Stimulated activated CD8-positive, alpha-beta memory T cell treated with anti-CD3 and anti-CD28 coated beads, Interleukin-7, amount 100 ng/mL, for 24 hours (primary cell): ENCODE results near the gene IL18RAP.

Experiments used
- DNase-seq: peaks from one replicate; pipeline ENCODE4 v3.0.0-alpha.2; 2020; ENCODE audit warnings: low read depth

Gene IL18RAP

GRCh38 chr2:102460467-102460866, 37.5 kb downstream of the IL18RAP start:
- no peak for DNase-seq

GRCh38 chr2:102461188-102461587, 38.2 kb downstream of the IL18RAP start:
- no peak for DNase-seq

DNA sequence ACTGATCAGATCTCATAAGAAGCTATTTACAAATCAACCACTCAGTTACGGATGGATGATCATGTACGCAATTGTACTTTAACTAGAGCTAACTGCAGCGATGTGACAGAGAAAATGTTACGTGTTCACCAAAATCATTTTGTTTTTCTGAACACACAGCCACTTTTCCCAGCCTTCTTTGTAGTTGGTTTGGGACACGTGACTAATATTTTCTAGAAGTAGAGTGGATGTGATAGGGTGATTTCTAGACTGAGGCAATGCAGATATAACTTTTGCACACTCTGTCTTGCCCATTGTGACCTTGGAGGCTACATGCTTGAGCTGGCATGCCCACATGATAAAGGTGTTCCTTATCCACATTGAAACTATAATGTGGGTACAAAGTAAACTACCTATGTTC, 40.2 kb downstream of the IL18RAP start:
- DNase-seq: no peak

DNA sequence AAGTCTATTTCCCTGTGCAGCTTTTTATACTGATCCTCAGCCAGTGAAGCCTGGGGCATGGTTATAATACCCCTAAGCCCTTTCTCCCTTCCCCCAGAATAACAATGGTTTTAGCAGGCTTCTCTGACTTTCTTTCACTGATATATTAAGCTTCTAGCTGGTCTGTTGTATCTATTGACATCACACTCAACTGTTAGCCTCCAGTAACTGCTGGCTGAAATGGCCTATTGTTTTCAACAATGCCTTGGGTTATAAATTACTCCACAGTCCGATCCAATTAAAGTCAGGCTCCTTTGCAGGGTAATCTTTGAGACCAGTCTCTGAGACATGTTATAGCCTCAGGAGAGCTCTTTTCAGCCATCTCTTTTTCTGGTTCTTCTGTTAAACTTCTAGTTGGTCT, 47.2 kb downstream of the IL18RAP start:
- DNase-seq: no peak

DNA sequence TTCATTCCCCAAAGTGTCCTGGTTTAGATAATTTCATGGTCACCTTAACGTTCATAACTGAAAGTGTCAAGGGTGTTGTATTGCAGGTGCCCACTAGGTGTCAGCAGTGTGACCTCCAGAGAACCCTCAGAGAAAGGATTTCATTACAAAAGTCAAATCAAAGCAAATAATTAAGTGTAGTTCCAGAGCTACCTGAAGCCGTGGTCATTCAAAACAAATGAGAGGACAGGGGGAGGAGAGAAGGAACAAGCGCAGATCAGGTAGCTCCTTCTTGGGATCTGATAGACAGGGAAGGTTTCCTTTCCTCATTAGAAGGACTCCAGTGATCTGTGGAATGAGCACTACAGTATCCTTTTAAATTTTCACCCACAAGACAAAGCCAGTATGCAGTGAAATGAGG, 50.1 kb downstream of the IL18RAP start, which contains the start of gene SLC9A4:
TSS of gene SLC9A4 (plus strand) at position 207 of the 400 bp plus-strand sequence. CDS start 534 bp downstream, outside the sequence.
- DNase-seq: peak; percentile 38

DNA sequence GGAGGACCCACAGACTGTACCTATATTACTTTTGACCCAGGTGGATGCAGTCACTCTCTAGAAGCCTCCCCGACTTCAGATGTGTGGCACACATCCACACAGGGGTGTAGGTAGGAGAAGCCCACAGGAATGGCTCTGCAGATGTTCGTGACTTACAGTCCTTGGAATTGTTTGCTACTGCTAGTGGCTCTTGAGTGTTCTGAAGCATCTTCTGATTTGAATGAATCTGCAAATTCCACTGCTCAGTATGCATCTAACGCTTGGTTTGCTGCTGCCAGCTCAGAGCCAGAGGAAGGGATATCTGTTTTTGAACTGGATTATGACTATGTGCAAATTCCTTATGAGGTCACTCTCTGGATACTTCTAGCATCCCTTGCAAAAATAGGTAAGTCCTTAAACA, 50.7 kb downstream of the IL18RAP start:
- no peak for DNase-seq

DNA sequence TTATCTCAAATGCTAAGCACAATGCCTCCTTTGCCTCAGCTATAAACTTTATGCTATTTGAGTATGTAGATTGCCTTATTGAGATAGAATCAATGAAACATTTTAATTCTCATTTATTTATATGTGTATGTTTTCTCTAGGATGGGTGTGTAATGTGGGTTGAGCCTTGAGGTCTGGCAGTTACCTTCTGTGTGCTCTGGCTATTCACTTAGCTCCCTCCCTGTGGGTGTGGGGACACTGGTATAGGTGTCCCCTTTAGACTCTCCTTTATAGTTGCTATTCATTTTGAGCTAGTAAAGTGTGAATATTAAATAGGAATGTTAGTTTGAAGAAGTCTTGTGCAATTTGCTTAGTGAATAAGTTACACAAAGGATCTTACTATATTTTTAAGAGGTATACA, 51.8 kb downstream of the IL18RAP start:
- DNase-seq: no peak

- no peak for DNase-seq
Measured at GRCh38 chr2:102478686-102479470, 55.9 kb downstream of the IL18RAP start.

DNA sequence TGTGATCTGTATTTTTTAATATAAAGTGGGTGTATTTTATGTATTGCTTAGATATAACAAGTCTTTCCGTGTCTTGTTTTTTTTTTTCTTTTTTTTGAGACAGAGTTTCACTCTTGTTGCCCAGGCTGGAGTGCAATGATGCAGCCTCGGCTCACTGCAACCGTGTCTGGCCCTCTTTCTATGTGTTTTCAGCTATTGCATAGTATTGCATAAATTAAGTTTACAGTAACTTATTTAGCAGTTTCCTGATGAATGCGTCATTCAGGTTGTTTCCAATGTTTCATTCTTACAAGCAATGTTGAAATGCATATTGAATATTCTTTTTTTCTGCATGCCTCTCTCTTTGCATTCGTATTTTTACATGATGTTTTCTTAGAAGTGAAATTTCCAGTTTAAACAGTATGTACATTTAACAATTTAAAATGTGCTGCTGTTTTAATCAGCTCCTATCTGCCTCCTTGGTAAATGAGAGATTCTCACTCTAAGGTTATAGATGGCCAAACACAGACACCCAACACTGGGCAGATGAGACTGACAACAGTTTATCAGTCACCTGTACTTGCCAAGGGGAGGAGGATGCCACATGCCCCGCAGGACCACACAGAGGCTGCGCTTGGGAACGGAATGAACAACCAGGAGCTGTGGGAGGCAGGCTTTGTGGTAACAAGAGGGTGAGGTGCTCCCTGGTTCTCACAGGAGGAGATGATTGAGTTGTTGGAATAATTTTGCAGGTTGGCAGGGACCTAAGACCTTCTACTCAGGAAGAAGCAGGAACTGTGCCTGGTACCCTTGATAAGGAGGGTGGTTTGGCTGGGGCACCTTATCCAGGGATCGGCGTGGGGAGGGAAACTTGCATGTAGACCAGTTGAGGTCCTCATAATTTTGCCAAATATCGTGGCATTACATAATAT, 57.6 kb downstream of the IL18RAP start:
- DNase-seq: no peak

DNA sequence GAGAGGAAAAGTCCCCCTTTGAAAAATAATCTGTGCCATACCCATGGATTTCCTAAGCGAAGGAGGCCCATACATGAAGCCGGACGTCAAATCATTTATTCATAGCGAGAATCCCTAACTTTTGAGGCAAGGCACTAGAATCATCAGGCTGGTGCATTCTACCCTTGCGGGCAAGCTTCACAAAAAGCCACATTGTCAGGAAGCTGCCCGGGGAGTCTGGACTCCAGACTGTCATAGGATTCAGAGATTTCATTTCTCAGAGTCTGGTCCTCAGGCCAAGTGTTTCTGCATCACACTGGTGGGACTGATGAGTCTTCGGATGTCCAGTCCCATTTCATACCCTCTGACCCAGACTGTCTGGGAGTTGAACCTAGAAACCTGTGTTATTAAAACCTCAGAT, 59.0 kb downstream of the IL18RAP start:
- no peak for DNase-seq

GRCh38 chr2:102483086-102483485, 60.1 kb downstream of the IL18RAP start:
- no peak for DNase-seq

DNA sequence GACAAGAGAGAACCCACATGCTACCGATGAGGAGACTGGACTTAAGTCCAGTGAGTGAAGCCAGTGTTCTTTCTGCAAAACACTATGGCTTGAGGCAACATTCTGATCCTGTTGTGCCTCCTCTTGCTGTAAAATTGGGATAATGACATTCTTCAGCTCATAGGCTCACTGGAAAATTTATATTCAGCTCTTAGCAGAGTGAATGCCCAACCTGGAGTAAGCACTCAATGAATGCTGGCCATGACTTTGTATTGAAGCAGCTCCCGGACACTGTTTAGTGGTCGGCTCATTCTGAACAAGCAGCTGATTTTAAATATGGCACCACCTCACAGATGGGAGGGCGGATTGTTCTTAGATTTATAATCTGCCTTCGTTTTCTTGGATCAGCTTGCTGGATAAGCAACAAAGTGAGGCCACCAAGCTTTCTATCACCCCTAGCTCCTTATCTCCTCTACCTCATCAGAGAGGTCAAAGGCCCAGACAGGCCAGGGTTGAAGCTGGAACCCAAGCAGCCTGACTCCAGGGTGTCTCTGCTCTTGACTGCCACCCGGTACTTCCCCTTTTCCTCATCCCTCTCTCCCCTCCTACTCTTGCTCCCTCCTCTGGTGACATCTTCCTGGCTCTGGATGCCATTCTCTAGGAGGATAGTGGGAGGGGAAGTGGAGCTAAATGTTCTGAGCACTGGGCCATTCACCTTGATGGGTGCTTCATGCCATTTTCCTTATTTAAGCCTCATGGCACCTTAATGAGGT, 61.5 kb downstream of the IL18RAP start:
- DNase-seq: no peak

DNA sequence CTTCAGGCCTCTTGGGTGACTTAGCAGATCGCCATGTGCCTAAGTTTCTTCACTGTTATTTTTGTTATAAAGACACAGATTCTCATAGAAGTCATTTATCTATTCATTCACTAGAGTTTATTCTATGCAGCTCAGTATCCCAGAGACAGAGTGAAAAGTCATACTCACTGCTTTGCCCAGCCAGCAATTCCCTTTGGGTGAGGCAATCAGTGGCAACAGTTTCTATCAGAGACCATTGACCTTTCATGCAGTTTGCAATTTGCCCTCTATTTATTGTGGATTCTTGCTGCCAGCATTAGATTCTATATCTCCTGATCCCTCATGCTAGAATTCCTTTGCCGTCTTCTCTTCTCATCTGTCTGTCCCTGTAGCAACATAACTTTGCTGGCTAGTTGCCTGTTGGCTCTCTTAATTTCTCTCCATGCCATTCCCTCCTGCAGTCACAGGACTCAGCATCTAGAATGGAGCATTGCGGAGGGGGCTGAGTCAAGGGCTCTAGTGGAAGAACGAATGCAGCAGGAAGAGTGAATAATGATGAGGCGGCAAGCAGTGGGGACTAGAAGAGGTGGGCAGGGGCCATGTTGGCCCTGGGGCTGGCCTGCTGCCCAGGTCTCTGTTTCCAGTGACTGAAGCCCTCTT, 62.3 kb downstream of the IL18RAP start:
- no peak for DNase-seq

DNA sequence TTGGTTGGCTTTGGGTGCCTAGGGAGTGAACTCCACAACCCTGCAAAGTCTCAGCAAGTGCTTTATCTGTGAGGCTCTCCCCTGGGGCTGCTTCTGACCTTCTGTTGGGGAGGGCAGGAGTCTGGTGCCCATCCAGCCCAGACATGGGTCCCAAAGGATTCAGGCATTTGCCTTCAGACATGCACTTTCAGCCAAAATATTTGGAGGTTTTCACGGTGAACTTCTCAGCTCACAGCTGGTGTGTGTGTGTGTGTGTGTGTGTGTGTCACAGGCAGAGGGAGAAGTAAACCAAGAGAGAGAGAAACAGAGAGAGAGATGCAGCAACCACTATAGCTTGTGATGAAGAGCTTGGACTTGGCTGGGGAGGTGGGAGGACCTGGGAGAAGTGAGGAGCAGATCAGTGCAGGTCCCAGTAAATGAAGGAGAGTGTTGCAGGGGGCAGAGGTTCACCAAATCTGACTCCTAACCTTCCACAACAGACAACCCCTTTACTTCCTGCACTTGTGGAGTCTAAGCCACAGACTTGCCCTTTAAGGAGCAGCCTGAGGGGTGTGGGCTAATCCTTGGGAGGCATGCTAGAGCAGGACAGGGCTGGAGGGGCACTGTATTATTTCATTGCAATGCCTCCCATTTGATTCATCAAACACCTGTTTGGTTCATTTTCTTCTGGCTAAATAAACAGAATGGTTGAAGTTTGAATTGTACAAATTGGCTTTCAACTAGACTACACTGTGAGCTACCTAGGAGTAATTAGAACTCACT, 64.2 kb downstream of the IL18RAP start:
- DNase-seq: no peak

DNA sequence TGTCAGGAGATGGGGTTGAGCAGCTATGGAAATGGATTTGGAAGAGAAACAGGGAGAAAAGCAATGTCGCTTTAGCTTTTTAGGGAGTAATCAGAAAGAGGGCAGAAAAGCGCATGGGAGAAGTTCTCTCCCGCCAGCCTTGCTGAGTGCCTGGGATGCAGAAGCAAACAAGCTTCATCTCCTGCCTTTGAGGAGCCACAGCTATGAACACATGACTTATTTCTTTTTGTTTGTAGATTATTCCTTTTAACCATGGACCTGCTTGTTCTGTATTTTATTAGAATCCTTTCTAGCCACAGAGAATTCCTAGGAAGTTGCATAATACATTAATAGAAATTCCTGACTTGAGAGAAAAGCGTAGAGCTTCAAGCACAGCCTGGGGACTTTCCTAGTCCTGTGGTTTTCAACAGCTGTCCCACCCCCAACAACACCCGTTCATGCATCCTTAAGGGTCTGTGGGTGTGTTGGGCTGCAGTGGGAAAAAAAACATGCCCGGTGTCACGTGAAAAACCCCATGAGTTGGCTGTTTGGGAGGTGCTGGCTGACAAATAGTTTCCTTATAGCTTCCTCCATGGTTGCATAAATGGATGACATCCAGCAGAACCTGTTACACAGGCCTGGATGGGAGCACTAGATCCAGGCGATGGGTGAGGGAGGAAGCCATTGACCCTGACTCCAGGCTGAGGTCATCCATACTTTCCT, 65.0 kb downstream of the IL18RAP start:
- DNase-seq: no peak

DNA sequence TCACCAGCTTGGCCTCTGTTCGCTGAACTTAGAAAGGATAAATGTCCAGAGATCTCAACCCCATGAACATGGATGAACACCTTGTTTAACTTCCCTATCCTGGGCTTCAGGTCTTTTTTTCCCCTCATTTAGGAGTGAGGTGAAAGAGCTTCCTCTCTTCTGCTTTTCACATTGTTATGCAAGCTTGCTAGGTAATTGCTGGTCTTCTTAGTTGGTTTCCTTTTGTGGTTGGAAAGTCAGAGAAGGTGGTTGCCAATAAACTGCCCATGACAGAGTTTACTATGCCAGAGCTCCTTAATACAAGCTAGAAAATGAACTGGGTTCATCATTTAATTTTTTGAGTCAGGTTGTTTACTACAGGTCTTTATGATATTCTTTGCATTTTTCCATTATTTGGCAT, 66.7 kb downstream of the IL18RAP start:
- DNase-seq: no peak

DNA sequence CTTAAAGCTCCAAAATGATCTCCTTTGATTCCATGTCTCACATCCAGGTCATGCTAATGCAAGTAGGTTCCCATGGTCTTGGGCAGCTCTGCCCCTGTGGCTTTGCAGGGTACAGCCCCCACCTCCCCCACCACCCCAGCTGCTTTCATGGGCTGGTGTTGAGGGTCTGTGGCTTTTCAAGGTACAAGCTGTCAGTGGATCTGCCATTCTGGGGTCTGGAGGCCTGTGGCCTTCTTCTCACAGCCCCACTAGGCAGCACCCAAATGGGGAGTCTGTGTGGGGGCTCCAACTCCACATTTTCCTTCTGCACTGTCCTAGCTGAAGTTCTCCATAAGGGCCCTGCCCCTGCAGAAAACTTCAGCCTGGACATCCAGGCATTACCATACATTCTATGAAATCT, 69.0 kb downstream of the IL18RAP start:
- DNase-seq: no peak

DNA sequence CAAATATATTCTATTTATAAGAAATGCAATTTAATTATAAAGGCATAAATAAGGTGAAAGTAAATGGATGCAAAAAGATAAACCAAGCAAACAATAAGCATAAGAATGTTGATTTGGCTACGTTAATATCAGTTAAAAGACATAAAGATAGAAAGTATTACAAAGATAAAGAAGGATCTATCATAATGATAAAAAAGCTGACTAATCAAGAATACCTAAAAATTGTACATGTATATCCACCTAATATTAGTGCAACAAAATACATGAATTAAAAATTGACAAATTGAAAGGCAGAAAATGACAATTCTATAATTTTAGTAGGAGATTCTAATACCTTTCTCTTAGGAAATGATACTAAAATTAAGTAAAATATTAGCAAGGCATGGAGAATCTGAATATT, 71.6 kb downstream of the IL18RAP start:
- DNase-seq: no peak

- DNase-seq: no peak
Measured at GRCh38 chr2:102498414-102498813, 75.5 kb downstream of the IL18RAP start.

DNA sequence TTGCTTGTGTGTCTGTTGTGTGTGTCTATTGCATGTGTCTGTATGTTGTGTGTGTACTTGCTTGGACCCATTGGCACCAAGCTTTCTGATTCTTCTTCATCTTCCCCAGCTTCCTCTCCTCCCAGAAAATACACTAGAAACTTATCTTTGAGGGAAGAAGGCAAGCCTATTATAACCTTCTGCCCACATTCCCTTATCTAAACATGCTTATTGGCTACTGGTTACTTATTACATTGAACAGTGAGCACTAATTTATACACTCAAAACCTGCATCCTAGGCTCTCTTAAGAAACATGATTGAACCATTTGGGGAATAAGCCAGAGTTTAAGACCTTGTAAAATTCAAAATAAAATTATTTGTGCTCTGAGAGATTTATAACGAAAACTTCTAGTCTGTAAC, 76.6 kb downstream of the IL18RAP start:
- no peak for DNase-seq
